SHP77 (cell line): ENCODE measurements around the gene TMEM38B.
"Not testable (repeated sequence)": the region's sequence is repeated elsewhere in the genome, so short reads cannot be mapped to it uniquely, and the experiment has no call there.

Experiments used
- DNase-seq, 2 experiments: peaks; one replicate each; lab custom pipeline; 2025; lab: John Stamatoyannopoulos, UW

The TMEM38B gene

GRCh38 chr9:105722099-105722498, 27.8 kb downstream of the TMEM38B start:
- no peak for DNase-seq

- no peak for DNase-seq
These were observed 31.0 kb downstream of the TMEM38B start for GRCh38 chr9:105725370-105725769.

GRCh38 chr9:105728230-105728629, 33.9 kb downstream of the TMEM38B start:
- not testable (repeated sequence) for DNase-seq

- DNase-seq: not testable (repeated sequence)
These were observed 37.1 kb downstream of the TMEM38B start for GRCh38 chr9:105731420-105731819.

- no peak for DNase-seq
These were observed 41.0 kb downstream of the TMEM38B start for GRCh38 chr9:105735366-105735765.

GRCh38 chr9:105737205-105737604, 42.9 kb downstream of the TMEM38B start:
- no peak for DNase-seq

GRCh38 chr9:105742088-105742487, 47.7 kb downstream of the TMEM38B start:
- DNase-seq: no peak

GRCh38 chr9:105747325-105747724, 53.0 kb downstream of the TMEM38B start:
- DNase-seq: not testable (repeated sequence)

- no peak for DNase-seq
These were observed 57.4 kb downstream of the TMEM38B start for GRCh38 chr9:105751761-105752160.

GRCh38 chr9:105757496-105758251, 63.3 kb downstream of the TMEM38B start:
- DNase-seq: no peak

- no peak for DNase-seq
These were observed 65.7 kb downstream of the TMEM38B start for GRCh38 chr9:105760053-105760452.

- not testable (repeated sequence) for DNase-seq
These were observed 88.5 kb downstream of the TMEM38B start for GRCh38 chr9:105782561-105783494.

GRCh38 chr9:105783495-105783872, 89.1 kb downstream of the TMEM38B start:
- DNase-seq: not testable (repeated sequence)

GRCh38 chr9:105786796-105787195, 92.5 kb downstream of the TMEM38B start:
- not testable (repeated sequence) for DNase-seq

- no peak for DNase-seq
These were observed 121.9 kb downstream of the TMEM38B start for GRCh38 chr9:105816202-105816744.

GRCh38 chr9:105816981-105817380, 122.6 kb downstream of the TMEM38B start:
- no peak for DNase-seq

- DNase-seq: no peak
These were observed 124.6 kb downstream of the TMEM38B start for GRCh38 chr9:105818903-105819302.

GRCh38 chr9:105822814-105823213, 128.5 kb downstream of the TMEM38B start:
- DNase-seq: no peak
